Neural cell (in vitro differentiated cells): Measurements from ENCODE around the gene TOR2A.

Experiments
- EZH2 ChIP-seq: fragments of 200-600, 300-800 bp; shearing (Covaris generic), sonication (generic); IDR thresholded peaks from 2 replicates; pipeline ENCODE4 v1.6.1; 2014; ENCODE audit warnings: antibody characterized with exemption, low read length, borderline replicate concordance, mild to moderate bottlenecking; ENCODE audit not compliant: insufficient read depth, poor library complexity, severe bottlenecking
- SMC3 ChIP-seq: fragments of 450-650 bp; conservative IDR thresholded peaks from 2 replicates; pipeline ENCODE4 v1.6.1; 2014; ENCODE audit warnings: antibody characterized with exemption, mild to moderate bottlenecking, moderate library complexity; ENCODE audit not compliant: poor library complexity

DNA sequence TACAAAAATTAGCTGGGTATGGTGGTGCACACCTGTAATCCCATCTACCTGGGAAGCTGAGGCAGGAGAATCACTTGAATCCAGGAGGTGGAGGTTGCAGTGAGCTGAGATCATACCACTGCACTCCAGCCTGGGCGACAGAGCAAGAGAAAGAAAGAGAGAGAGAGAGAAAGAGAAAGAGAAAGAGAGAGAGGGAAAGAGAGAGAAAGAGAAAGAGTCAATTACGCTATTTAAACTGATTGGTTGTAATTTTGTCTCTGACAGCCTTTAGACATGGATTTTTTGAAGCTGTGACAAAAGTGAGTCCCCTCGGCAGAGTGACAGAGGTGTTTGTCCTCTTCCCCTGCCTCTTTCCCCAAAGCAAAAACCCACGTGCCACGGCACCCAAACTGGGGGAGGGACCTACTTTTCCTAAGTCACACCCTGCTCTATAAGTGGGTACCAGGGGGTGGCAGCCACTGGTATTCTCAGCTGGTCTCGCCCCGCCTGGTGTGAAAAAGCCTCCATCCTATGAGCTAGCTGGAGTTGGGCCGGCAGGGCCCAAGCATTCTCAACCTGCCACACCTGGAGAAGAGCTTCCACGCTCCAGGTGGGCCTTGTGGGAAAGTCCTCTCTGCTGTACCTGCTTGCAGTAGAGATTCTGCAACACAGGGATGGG, 31.7 kb downstream of the TOR2A start:
- TF ChIP-seq SMC3, result no peak
- no peak for TF ChIP-seq EZH2
